ENCODE results near the gene IFI30.
A peak's percentile ranks its signal among the peaks of the same experiment; 100 is the strongest.

GRCh38 chr19:18160971-18161635 lies 12.5 kb upstream of the IFI30 start:
- TF ChIP-seq CTCF (conservative IDR thresholded peaks at IDR 0.05 in 1 of 2, IDR thresholded peaks at IDR 0.05 in 1 of 2; ENCODE audit: low read depth in 1 of 2, low read length in 2 of 2) (peak in 1 of 2 donors; percentile 24), EZH2 (IDR thresholded peaks at IDR 0.05; ENCODE audit: low read length, missing control alignments) (no peak)

Data from fibroblast of lung (primary cell).